GM18951 (cell line): ENCODE data around the gene XIRP2.
"Not testable (repeated sequence)": the region's sequence is repeated elsewhere in the genome, so short reads cannot be mapped to it uniquely, and the experiment has no call there.

Experiments
- POLR2A ChIP-seq: IDR thresholded peaks from 4 replicates; pipeline ENCODE4 v1.6.1; 2011; ENCODE audit warnings: mild to moderate bottlenecking; ENCODE audit not compliant: insufficient read length, insufficient read depth; ENCODE audit errors: extremely low read depth
- in situ Hi-C: fragments of 300-500 bp; cut with MboI; formaldehyde crosslinking; loops from one replicate; pipeline ENCODE4 v1.12.0; 2022; ENCODE audit warnings: low sequenced_read_pairs, mixed read lengths, inconsistent platforms; ENCODE audit not compliant: unreplicated experiment

The XIRP2 gene

GRCh38 chr2:167240671-167241070, 352.4 kb downstream of the XIRP2 start:
- in situ Hi-C loops: no loop called here
- no peak for TF ChIP-seq POLR2A

GRCh38 chr2:167249197-167249596, 360.9 kb downstream of the XIRP2 start:
- no peak for TF ChIP-seq POLR2A
- in situ Hi-C loops: no loop called here

- in situ Hi-C loops: no loop called here
- TF ChIP-seq POLR2A: no peak
Measured at GRCh38 chr2:167253025-167253424, 364.7 kb downstream of the XIRP2 start.

GRCh38 chr2:167254721-167255120, 366.4 kb downstream of the XIRP2 start:
- in situ Hi-C loops: no loop called here
- TF ChIP-seq POLR2A: no peak

GRCh38 chr2:167258712-167259111, 370.4 kb downstream of the XIRP2 start:
- no peak for TF ChIP-seq POLR2A
- in situ Hi-C loops: no loop called here

GRCh38 chr2:167264380-167264779, 376.1 kb downstream of the XIRP2 start:
- in situ Hi-C loops: no loop called here
- TF ChIP-seq POLR2A: no peak

GRCh38 chr2:167265004-167265403, 376.7 kb downstream of the XIRP2 start:
- in situ Hi-C loops: no loop called here
- no peak for TF ChIP-seq POLR2A

GRCh38 chr2:167265722-167266121, 377.4 kb downstream of the XIRP2 start:
- in situ Hi-C loops: no loop called here
- no peak for TF ChIP-seq POLR2A

GRCh38 chr2:167268245-167268644, 380.0 kb downstream of the XIRP2 start:
- in situ Hi-C loops: not testable (repeated sequence)

- no peak for TF ChIP-seq POLR2A
- in situ Hi-C loops: no loop called here
Measured at GRCh38 chr2:167271932-167272331, 383.7 kb downstream of the XIRP2 start.

GRCh38 chr2:167275046-167275445, 386.8 kb downstream of the XIRP2 start:
- in situ Hi-C loops: no loop called here
- no peak for TF ChIP-seq POLR2A

- in situ Hi-C loops: no loop called here
- TF ChIP-seq POLR2A: no peak
Measured at GRCh38 chr2:167279810-167280209, 391.5 kb downstream of the XIRP2 start.

GRCh38 chr2:167287212-167287611, 398.9 kb downstream of the XIRP2 start:
- in situ Hi-C loops: no loop called here
- no peak for TF ChIP-seq POLR2A

GRCh38 chr2:167289651-167290410, 401.6 kb downstream of the XIRP2 start:
- TF ChIP-seq POLR2A: no peak
- in situ Hi-C loops: no loop called here
